Effector memory CD8-positive, alpha-beta T cell (primary cell): ENCODE measurements around the gene APCDD1.

ENCODE experiments used
- ATAC-seq: fragments of 150-1000 bp; cut with Tn5 transposase; replicated peaks from 2 replicates; pipeline ENCODE4 v1.10.0; 2021; ENCODE audit warnings: mild to moderate bottlenecking, moderate library complexity
- DNase-seq, 3 experiments: peaks; one replicate each; pipeline ENCODE4 v3.0.0; 2021
- H3K27ac Mint-ChIP-seq, 2 donors: one replicate each; pipeline ENCODE4 v1.8.0; 2022; ENCODE audit warnings: mild to moderate bottlenecking in 2 of 2, mixed read lengths in 2 of 2, moderate library complexity in 2 of 2
- H3K27me3 Mint-ChIP-seq, 2 donors: one replicate each; pipeline ENCODE4 v1.8.0; 2022; ENCODE audit warnings: mixed read lengths in 2 of 2
- H3K36me3 Mint-ChIP-seq: one replicate; pipeline ENCODE4 v1.8.0; 2022; ENCODE audit warnings: mild to moderate bottlenecking, moderate library complexity, mixed read lengths; ENCODE audit not compliant: insufficient read depth
- H3K4me1 Mint-ChIP-seq, 2 donors: one replicate each; pipeline ENCODE4 v1.8.0; 2022; ENCODE audit warnings: low read depth in 2 of 2, mixed read lengths in 2 of 2
- H3K4me3 Mint-ChIP-seq, 2 donors: one replicate each; pipeline ENCODE4 v1.8.0; 2022; ENCODE audit warnings: mild to moderate bottlenecking in 2 of 2, mixed read lengths in 2 of 2, moderate library complexity in 2 of 2
- H3K9me3 Mint-ChIP-seq, 2 donors: one replicate each; pipeline ENCODE4 v1.8.0; 2022; ENCODE audit warnings: mixed read lengths in 2 of 2

Gene APCDD1

DNA sequence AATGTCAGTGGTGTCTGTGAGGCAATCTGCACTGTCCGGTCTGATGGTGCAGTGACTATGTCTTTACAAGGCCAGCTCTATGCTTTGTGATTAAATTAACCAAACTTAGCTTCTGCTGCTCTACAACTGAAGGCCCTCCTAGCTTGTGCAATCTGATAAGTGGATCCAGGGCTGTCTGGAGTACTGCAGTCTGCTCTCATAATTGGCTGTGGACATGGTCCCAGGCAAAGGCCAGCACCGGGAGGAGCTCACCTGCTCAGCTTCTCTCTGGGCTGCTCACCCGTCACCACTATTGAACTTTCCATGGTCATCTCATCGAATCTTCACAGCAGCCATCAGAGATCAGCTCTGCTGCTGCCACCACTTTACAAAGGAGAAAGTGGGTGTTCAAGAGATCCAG is 13.0 kb upstream of the APCDD1 start:
- DNase-seq (no peak), ATAC-seq (no peak)
- no peaks in the 10 kb centered on the region for H3K36me3 Mint-ChIP-seq
- H3K27me3 Mint-ChIP-seq, result peaks cover 24 to 44% of the 10 kb centered on the region in 2 donors
- no peak overlapping the region for H3K27ac Mint-ChIP-seq
- no peak overlapping the region for H3K4me3 Mint-ChIP-seq
- H3K4me1 Mint-ChIP-seq, result no peaks in the 10 kb centered on the region
- no peaks in the 10 kb centered on the region for H3K9me3 Mint-ChIP-seq

DNA sequence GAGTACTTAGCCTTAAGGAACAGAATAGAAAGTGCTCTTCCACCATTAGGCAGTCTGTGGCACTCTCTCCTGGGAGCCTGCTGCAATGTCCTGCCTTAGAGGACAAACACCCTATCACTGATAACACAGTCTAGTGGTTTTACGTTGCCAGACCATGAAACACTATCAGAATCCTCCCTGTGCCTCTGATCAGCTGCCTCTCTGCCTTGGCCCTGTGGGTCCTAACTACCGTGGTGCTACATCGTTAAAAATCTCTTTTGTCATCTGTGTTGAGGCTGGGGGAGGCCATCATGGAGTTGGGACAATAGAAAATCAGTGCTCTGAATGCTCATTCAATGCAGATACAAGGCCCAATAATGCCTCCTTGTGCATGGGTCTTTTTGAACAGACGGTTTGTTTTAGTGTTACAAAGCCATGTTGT is 11.9 kb upstream of the APCDD1 start:
- ATAC-seq (no peak), DNase-seq (no peak)
- H3K36me3 Mint-ChIP-seq, result no peaks in the 10 kb centered on the region

DNA sequence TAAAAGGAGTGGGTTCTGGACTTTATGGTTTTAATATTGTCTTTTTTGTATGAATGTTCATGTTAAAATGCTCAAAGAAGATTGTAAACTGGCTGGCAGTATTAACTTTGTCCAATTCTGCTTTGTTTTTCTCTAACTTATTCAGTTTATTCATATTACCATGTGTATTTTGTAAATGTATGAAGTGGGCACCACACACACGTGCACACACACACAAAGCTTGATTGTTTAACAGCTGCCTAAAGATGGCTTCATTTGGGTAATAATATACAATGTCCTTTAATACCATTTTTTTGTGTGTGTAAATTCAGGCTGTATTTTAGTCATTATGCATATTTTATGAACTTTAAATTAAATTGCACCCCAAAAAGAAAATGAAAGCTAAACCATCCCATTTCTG is 11.4 kb upstream of the APCDD1 start:
- H3K9me3 Mint-ChIP-seq, result no peaks in the 10 kb centered on the region
- no peak overlapping the region for H3K27ac Mint-ChIP-seq
- no peak overlapping the region for H3K4me3 Mint-ChIP-seq
- no peaks in the 10 kb centered on the region for H3K4me1 Mint-ChIP-seq
- ATAC-seq (no peak), DNase-seq (no peak)
- peaks cover 24 to 50% of the 10 kb centered on the region in 2 donors for H3K27me3 Mint-ChIP-seq
- no peaks in the 10 kb centered on the region for H3K36me3 Mint-ChIP-seq

More for the DNA sequence above, 11.9 kb upstream of the APCDD1 start:
- Mint-ChIP-seq H3K4me1 (no peaks in the 10 kb centered on the region), H3K27me3 (peaks cover 24 to 50% of the 10 kb centered on the region in 2 donors), H3K4me3 (no peak overlapping the region), H3K9me3 (no peaks in the 10 kb centered on the region), H3K27ac (no peak overlapping the region)

DNA sequence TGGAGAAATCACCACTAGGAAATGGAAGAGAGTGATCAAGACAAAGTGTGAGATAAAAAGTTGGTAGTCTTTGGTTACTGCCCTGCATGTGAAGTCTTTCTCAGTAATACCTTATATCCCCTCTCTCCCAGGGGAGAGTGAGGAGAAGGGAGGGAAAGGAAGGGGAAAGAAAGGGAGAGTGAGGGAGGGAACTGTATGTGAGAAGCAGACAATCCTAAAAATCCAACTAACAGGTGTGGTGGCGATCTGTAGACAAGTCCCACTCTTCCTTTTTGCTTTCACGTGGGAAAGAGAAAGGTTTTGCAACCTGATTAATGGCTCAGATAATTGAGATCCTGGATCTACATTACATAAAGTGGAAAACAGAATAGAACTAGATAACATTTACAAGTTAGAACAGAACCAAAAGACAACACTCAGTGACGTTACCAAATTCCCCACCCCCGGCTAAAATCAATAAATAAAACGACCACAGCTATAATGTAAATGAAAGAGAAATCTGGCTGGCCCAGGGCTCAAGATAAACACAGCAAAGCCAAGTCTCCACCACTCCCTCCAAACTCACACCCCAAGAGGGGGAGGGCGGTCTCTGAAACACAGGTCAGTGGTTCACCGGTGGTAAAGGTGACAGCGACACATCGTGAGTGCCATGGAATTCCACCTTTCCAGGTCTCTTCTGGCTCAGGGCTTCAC is 10.0 kb upstream of the APCDD1 start:
- no peak overlapping the region for H3K4me3 Mint-ChIP-seq
- no peak for ATAC-seq
- no peak overlapping the region for H3K27ac Mint-ChIP-seq
- H3K4me1 Mint-ChIP-seq, result no peaks in the 10 kb centered on the region
- no peak for DNase-seq
- peaks cover 24 to 54% of the 10 kb centered on the region in 2 donors for H3K27me3 Mint-ChIP-seq
- no peaks in the 10 kb centered on the region for H3K9me3 Mint-ChIP-seq
- H3K36me3 Mint-ChIP-seq, result no peaks in the 10 kb centered on the region

DNA sequence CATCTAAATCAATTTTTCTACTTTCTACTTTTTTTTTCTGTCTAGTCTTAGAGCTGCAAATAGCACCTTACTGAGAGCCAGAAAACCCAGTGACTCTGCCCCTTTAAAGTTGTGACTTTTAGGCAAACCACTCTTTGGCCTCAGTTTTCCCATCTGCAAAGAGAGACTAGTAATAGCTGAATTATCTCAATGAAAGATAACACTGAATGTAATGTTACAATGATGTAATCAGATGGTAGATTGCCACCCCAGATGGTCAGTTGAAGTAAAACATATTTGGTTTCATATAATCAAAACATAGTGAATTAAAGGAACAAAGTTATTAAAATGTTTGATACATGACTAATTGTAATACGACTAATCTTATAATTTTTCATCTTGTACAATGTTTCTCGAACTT is 5.0 kb upstream of the APCDD1 start:
- Mint-ChIP-seq H3K36me3 (no peaks in the 10 kb centered on the region), H3K27ac (no peak overlapping the region), H3K4me3 (no peak overlapping the region), H3K4me1 (no peaks in the 10 kb centered on the region), H3K9me3 (no peaks in the 10 kb centered on the region), H3K27me3 (peaks cover 35 to 60% of the 10 kb centered on the region in 2 donors)
- ATAC-seq (no peak), DNase-seq (no peak)

DNA sequence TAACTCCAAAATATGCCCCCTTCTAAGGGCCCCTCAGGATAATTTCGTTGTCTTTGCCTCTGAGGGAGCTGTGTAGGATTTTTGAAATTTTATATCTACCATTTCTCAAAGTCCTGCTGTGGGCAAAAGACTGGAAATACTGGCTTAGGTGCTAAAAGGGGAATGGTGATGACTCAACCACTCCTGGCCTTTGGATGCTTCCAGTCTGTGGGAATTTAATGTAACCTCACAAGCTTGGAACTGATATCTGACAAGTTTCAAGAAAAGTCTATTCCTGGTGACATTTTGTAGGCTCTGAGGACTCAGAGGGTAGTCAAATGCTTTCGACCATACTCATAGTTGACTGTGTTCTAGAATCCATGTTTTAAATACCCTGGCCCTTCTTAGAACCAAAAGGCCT is 3.4 kb upstream of the APCDD1 start:
- Mint-ChIP-seq H3K36me3 (no peaks in the 10 kb centered on the region), H3K4me1 (no peaks in the 10 kb centered on the region), H3K9me3 (no peaks in the 10 kb centered on the region), H3K27me3 (peaks cover 42 to 64% of the 10 kb centered on the region in 2 donors), H3K27ac (no peak overlapping the region), H3K4me3 (no peak overlapping the region)
- ATAC-seq (no peak), DNase-seq (no peak)

DNA sequence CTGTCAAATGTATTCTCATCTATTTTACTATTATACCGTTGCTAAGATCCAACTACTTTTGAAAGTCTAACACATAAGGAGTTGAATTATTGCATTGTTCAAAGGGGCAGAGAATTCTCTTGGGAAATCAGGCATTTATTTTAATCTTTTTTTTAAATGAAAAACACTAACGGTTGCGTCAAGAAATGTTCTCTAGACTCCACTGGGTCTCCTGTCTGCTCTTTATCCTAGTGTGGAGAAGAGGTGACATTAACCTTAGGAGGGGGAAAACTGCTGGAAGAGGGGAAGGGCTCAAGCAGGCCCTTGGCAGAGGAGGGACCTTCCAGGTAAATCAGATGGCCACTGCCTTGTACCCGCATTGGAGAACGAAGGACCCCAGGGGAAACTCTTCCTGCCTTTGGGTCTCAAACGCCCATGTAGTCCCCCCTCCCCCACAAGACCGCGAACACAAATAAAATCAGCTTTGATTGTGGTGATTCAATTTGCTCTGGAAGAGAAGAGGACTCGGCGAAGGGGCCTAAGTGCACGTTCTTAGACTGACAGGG is 1.1 kb upstream of the APCDD1 start:
- DNase-seq, result no peak
- H3K27me3 Mint-ChIP-seq, result peaks cover 55 to 71% of the 10 kb centered on the region in 2 donors
- no peak overlapping the region for H3K4me3 Mint-ChIP-seq

DNA sequence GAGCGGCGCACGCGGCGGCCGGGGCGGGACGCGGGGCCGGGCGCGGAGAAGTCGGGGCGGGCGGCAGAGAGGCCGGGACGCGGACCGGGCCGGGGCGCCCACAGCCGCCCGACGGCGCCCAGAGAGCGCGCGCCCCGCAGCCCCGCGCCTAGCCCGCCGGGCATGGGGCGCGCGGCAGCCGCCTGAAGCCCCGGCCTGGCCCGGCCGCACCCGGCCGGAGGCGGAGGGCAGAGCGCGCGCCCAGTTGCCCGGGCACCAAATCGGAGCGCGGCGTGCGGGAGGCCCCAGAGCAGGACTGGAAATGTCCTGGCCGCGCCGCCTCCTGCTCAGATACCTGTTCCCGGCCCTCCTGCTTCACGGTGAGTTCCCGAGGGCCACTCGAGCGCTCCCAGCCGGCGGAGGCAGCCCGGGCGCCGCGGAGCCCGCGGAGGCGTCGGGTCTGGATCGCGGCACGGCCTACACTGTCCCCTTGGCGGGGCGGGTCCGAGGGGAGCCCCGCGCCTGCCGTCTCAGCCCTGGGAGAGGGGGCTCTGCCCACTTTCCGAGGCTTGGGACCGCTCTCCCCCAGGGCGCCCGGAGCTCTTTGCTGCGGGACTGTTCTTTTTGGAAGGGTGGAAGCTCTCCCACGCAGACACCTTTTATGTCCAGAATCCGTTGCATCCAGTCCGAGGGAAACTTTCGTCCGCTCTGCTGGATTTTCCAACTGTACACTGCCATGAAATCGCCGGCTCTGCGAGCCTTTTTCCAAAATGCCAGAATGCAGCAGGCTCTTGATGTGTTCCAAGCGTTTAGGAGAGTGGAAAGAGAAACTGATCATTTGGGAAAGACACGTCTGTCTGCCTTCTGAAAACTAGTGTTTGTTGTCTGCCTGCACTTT is 484 bp downstream of the APCDD1 start:
- ATAC-seq (no peak), DNase-seq (no peak)
- Mint-ChIP-seq H3K9me3 (no peaks in the 10 kb centered on the region), H3K4me1 (no peaks in the 10 kb centered on the region), H3K36me3 (no peaks in the 10 kb centered on the region), H3K4me3 (no peak overlapping the region), H3K27ac (no peak overlapping the region), H3K27me3 (peaks cover 62% of the 10 kb centered on the region in 2 donors)

More for the DNA sequence above, 1.1 kb upstream of the APCDD1 start:
- Mint-ChIP-seq H3K9me3 (no peaks in the 10 kb centered on the region), H3K27ac (no peak overlapping the region), H3K36me3 (no peaks in the 10 kb centered on the region), H3K4me1 (no peaks in the 10 kb centered on the region)
- ATAC-seq, result no peak

DNA sequence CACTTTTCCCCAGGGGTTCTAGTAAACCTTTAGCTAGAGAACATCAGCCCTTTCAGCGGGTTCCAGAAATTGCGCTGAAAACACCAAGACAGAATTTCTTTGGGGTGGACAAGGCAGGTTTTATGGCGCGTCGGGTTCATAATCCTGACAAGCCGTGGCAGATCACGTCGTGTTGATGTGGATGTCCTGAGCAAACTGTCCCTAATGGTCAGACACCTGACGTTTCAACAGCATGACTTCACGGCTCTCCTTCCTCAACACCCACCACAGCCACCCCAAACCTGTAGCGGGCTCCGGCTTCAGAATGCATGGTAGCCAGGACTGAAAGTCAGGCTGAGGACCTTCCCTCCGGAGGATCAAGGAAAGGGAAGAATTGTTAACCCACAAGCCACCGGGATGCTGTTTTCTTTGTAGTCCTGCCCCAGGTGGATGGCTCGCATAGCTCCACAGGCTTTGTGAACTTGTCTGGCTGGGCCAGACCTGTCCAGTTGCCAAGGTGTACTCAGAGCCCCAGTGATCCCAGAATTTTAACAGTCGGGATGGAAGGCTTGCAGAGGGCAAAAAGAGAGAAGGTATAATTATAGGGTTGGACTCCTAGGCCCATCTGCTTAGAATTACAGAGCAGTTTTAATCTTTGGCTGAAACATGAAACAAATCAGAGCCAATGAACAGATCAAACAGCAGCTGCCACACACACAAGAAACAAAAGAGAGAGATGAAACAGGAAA is 1.5 kb downstream of the APCDD1 start:
- peaks cover 55% of the 10 kb centered on the region in 2 donors for H3K27me3 Mint-ChIP-seq
- no peak overlapping the region for H3K27ac Mint-ChIP-seq
- H3K36me3 Mint-ChIP-seq, result no peaks in the 10 kb centered on the region
- no peaks in the 10 kb centered on the region for H3K9me3 Mint-ChIP-seq
- H3K4me3 Mint-ChIP-seq, result no peak overlapping the region
- DNase-seq (no peak), ATAC-seq (no peak)
- no peaks in the 10 kb centered on the region for H3K4me1 Mint-ChIP-seq

DNA sequence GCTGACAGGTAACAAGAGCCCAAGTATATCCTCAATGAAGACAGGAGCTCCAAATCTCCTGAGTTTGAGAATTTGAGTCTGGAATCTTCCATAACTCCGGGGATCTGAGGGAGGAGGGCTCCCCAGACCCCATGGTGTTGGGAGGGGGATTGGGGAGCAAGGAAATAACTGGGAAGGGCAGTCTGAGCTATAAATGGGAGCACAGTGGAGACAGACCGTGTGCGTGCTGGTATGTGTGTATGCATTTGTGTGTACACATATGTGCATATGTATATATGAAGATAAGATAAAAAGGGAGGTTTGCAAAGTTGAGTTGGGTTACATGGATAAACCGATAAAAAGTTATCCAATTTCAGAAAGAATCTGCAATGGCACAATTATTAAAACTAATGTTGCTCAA is 2.3 kb downstream of the APCDD1 start:
- peaks cover 51 to 54% of the 10 kb centered on the region in 2 donors for H3K27me3 Mint-ChIP-seq
- H3K9me3 Mint-ChIP-seq, result no peaks in the 10 kb centered on the region
- H3K4me1 Mint-ChIP-seq, result no peaks in the 10 kb centered on the region
- H3K4me3 Mint-ChIP-seq, result no peak overlapping the region
- no peaks in the 10 kb centered on the region for H3K36me3 Mint-ChIP-seq
- DNase-seq (no peak), ATAC-seq (no peak)
- no peak overlapping the region for H3K27ac Mint-ChIP-seq

DNA sequence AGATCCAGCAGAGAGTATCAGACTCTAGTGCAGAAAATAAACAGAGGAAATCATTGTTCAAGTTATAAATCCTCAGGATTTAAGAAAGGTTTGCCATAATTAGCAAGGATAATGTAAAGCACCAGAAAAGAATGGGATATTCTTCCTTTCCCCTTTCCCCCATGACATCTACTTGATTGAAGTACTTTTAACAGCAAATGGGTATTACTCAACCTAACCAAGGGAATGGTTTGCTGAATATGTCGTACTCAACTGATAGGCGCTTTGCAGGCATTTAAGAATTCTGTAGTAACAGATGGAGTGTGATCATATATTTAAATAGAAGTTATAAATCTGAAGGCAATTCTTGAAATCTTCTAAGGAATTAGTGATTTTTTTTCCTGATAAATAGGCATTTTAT is 2.7 kb downstream of the APCDD1 start:
- Mint-ChIP-seq H3K27ac (no peak overlapping the region), H3K27me3 (peaks cover 47 to 50% of the 10 kb centered on the region in 2 donors), H3K4me1 (no peaks in the 10 kb centered on the region), H3K9me3 (no peaks in the 10 kb centered on the region), H3K36me3 (no peaks in the 10 kb centered on the region), H3K4me3 (no peak overlapping the region)
- DNase-seq, result no peak
- no peak for ATAC-seq

DNA sequence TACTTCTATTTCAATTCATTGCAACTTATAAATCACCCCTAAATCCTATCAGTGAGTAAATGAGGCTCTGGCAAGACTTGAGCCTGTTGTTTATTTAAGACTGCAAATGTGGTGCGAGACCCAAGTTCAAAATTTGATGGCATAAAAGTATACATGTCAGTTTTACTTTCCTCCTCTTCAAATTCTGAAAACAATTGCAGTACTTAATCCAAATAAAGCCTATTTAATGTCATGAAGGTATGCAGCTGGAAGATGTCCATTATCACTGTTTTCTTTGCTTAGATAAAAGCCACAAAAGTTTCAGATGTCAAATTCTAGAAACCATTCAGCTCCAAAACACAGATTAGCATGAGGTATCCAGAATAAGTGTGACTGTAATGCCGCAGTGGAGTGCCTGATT is 3.3 kb downstream of the APCDD1 start:
- Mint-ChIP-seq H3K36me3 (no peaks in the 10 kb centered on the region), H3K27me3 (peaks cover 41 to 44% of the 10 kb centered on the region in 2 donors), H3K4me1 (no peaks in the 10 kb centered on the region), H3K4me3 (no peak overlapping the region), H3K9me3 (peaks cover 0 to 5% of the 10 kb centered on the region in 2 donors), H3K27ac (no peak overlapping the region)
- ATAC-seq (no peak), DNase-seq (no peak)

DNA sequence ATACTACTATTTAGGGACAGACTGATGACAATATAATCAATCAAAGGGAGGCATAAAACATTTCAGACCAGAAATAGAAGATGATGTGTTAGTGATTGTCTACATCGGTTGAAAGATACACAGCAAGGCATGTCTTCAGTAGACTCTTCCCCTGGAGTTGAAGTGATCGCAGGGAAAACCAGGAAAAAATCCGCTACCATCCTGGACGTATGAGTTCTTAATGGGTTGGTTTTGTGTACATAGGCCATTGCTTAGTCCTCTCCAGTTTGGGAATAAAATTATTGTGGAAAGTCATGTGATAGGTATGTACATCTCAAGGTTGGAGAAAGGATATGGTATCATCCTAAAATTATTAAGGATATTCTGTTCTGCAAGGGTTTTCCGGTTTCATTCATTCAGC is 4.3 kb downstream of the APCDD1 start:
- no peaks in the 10 kb centered on the region for H3K4me1 Mint-ChIP-seq
- peaks cover 32 to 35% of the 10 kb centered on the region in 2 donors for H3K27me3 Mint-ChIP-seq
- no peak overlapping the region for H3K27ac Mint-ChIP-seq
- no peaks in the 10 kb centered on the region for H3K36me3 Mint-ChIP-seq
- no peak overlapping the region for H3K4me3 Mint-ChIP-seq
- no peak for ATAC-seq
- DNase-seq, result no peak
- peaks cover 0 to 11% of the 10 kb centered on the region in 2 donors for H3K9me3 Mint-ChIP-seq
